HG03039 (cell line): ENCODE results near the gene ZMIZ1.

ENCODE experiments used
- ATAC-seq: cut with Tn5 transposase; IDR thresholded peaks from one replicate; pipeline ENCODE4 v1.9.1; 2021; ENCODE audit warnings: mild to moderate bottlenecking, moderate library complexity; ENCODE audit not compliant: unreplicated experiment

ZMIZ1 gene

GRCh38 chr10:79050896-79051555 lies 17.7 kb upstream of the ZMIZ1 start:
- no peak for ATAC-seq

DNA sequence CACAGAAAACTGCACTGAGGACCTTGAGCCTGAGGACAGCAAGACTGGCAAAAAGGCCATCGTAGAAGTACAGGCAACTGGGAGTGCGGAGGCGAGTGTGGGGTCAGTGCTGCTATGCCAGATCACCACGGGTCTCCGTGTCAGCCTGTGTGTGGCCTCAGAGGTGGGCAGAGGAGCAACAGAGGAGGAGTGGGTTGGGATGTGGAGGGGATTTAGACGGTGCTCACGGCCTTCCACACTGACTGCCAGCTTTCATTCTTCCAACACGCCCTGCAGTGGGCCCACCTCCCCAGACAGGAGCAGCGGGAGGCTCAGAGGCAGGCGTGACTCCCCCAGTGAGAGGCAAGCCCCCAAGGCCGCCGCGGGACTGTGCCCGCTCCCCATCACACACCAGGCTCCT lies 17.0 kb upstream of the ZMIZ1 start:
- no peak for ATAC-seq

DNA sequence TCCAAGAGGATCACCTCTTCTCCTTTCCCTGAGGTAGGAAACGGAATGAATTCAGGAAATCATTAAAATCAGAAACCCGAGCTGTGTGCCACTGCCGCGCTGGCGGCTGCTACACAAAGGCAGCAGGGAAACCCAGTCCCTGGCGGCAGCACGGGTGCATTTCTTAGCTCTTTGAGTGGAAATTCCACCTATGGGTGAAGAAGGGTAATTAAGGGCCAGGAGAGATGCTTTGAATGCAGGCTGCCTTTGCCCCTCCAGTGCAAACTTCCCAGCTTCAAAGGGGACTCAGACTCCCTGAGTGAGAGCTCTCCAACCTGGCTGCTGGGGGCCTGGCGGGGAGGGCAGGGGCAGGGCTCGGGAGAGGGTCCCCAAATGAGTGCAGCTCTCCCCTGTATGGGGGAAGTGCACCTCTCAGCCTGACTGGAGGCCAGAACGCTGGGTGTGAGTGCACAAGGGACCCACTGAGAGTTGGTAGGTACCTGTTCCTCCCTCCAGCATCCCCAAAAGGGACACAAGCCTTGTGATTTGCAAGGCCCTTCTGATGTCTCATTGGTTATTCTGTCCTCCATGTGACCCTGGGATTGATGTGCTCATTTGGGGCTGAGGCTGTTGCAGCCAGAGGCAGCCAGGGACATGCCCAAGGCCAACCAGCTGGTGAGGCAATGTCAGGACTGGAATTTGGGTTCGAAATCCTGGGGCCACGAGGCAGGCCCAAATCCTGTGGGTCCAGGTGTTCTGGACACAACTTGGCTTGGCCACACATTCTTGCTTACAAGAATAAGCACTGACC lies 16.3 kb upstream of the ZMIZ1 start:
- no peak for ATAC-seq

DNA sequence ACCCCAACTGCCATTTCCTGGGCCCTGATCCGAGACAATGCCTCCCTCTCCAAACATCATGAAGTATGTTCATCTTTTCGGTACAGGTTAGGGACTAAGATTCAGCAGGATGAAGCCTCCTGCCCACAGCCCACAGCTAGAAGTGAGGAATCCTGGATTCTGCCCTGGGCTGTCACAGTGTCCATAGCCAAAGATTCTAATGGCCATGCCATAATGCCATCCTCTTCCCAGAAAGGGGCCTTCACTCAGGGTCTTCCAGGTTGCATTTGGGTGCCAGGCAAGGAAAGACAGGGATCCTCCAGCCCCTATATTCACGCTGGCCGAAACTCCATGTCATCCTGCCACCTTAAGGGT lies 15.7 kb upstream of the ZMIZ1 start:
- ATAC-seq: no peak

DNA sequence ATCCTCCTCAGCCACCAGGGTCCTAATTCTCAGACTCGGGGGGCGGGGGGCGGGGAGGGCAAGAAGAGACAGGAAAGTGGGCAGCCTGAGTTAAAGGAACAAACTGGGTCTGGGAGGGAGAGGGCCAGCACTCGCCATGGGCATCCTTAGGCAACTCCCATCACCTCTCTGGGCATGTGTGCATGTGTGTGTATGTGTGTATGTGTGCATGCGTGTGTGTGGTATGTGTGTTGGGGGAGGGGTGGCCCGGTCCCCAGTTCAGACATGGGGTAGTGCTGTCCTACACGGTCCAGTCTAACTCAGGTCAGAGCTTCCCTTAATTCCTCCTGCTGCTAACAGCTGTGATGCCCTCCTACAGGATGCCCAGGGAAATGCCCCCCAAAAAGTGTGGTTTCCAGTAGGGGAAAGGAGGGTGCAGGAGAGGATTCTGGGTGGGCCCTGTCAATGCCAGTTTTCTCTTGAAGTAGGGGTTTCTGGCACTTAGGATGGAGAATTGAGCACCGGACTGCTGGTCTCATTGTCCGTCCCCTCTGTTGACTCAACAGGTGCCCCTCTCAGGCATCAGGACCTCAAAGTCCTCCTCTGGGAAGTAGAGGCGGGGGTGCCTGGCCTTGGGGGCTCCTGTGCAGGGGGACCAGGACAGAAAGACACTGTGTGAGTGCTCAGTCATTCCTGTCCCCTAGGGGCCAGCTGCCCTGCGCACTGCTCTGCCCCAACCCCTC lies 15.1 kb upstream of the ZMIZ1 start:
- no peak for ATAC-seq

GRCh38 chr10:79054203-79055099 lies 14.3 kb upstream of the ZMIZ1 start:
- ATAC-seq: no peak

- no peak for ATAC-seq
Measured at GRCh38 chr10:79055100-79055782, 13.5 kb upstream of the ZMIZ1 start.

- no peak for ATAC-seq
Measured at GRCh38 chr10:79055892-79056291, 12.9 kb upstream of the ZMIZ1 start.

GRCh38 chr10:79056361-79056735 lies 12.4 kb upstream of the ZMIZ1 start:
- no peak for ATAC-seq

- ATAC-seq: no peak
Measured at GRCh38 chr10:79056736-79057391, 11.9 kb upstream of the ZMIZ1 start.

DNA sequence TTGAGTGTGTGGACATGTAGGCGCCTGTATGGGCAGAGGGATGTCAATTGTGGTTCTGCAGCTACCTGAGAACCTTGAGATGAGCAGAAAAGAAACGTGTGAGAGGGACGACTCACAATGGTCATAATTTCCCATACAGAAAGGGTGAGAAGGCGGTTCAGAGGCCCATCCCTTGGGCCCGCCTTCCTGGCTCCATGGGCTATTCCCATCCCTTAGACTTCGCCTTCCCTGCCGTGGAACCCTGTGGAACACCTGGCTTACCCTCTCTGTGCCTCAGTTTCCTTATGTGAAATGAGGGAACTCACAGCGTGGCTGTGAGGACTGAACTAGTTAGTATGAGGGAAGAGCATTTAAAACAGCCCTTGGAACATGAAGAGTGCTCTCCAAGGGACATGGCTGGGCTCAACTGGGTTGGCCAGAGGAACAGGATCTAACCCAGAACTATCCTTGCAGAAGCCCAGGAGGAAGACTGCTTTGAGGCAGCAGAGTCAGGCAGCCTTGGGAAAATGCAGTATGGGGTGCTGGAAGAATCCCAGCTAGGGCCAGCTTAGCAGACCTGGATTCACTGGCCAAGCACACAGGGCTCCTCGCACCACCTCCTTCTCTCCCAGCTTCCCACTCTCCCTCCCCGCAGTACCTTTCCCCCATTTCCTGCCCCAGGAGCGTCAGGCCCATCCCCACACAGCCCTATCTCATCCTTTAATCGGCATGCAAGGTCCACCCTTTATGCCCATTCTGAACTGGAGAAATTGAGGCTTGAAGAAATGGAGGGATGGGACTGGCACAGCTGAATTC lies 11.1 kb upstream of the ZMIZ1 start:
- no peak for ATAC-seq

DNA sequence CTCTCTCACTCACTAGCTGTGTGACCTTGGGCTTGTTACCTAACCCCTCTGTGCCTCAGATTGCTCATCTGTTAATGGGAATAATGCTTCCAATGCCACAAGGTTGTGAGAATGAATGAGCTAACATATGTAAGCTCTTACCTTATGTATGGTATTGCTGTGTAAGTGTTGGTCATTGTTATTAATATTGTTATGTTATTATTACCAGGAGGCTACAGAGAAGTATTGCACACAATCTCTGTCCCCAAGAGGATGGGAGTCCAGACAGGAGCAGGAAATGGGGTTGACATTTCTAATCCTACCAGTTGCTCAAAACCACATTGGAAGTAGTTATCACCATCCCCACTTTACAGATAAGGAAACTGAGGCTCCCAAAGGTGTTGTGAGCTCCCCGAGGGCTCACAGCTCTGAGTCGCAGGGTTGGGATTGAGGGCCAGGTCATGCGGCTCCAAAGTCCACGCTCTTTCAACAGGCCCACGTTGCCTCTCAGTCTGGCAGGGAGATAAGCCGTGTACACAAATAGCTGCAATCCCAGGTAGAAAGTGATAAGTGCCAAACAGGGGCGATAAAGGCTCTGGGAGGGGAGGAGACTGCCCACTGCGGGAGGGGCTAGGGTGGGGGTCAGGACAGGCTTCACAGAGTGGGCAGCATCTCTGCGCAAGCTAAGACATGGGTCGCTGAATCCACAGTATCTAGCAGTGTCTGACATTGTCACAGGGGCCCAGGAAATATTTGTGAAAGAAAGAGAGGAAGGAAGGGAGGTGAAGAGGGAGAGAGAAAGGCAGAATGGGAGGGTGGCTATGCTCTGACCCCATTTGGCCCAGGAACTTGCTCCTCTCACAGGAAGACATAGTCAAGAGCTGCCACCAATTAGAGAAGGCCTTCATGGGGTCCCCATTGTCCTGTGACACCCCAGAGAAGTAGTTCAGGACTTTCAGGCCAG lies 9.6 kb upstream of the ZMIZ1 start:
- no peak for ATAC-seq

DNA sequence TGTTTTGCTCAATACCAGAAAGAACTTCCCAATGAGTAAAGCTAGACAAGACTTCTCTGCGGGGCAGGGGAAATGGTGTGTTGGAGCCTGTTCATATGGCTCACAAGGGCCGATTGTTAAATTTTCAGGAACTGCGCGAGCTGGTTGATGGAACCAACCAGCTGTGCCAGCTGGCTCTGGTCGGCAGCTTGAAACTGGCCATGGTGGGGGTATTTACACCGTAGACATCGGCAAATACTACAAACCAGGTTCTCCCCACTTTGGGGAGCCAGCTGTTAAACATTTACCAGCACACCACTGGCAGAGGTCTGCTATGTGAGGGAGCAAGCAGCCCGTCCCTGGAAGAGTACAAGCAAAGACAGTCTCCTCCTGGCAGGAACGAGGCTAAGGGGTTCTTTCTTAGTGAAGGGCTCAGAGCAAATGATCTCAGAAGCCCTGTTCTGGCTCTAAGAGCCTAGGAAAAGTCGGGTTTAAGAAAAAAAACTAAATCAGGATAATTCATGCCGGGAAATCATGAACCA lies 8.8 kb upstream of the ZMIZ1 start:
- no peak for ATAC-seq

DNA sequence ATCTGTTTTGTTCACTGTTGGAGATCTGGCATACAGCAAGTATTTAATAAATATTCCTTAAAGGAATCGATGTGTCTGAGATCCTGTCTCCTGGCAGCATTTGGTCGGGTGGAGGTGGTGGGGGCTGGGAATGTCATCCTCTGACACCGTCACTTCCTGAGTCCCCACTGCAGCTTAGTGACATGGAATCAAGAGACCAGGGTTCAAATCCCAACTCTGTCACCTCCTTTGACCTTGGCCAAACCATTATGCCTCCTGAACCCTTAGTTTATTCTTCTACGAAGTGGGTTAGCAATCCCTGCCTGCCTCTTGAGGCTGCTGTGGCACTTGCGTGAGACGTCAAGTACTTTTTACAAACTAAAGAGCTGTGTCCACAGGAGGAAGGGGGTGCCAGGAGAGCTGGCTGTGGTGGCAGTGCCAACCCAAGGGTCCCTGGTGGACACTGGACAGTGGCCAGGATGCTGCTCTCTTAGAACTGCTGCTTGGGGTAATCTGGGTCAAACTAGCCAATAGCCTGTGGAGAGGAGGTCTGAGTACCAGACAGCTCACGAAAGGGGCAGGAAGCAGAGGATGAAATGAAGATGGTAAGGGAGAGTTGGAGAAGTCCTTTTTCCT lies 8.0 kb upstream of the ZMIZ1 start:
- no peak for ATAC-seq

GRCh38 chr10:79061441-79062315 lies 7.1 kb upstream of the ZMIZ1 start:
- ATAC-seq: no peak

GRCh38 chr10:79063071-79063491 lies 5.7 kb upstream of the ZMIZ1 start:
- ATAC-seq: no peak
